Upper lobe of left lung (tissue), 4 donors: ENCODE measurements around the gene RMND5B.

ENCODE experiments used
- CTCF ChIP-seq, 6 experiments: fragments of 450-650 bp in 4 of 6; fragments of 200-600 bp in 2 of 6; sonication (generic) in 2 of 6; IDR thresholded peaks; one replicate each; pipeline ENCODE4 v1.5.1; 2016 to 2019; ENCODE audit warnings: antibody characterized with exemption in 6 of 6
- EP300 ChIP-seq, 4 donors: sonication (generic); formaldehyde crosslinking; IDR thresholded peaks; one replicate each; pipeline ENCODE4 v1.5.1; 2017; ENCODE audit warnings: antibody characterized with exemption in 4 of 4, control low read depth in 2 of 4

- TF ChIP-seq CTCF (IDR thresholded peaks at IDR 0.05) (no peak), EP300 (IDR thresholded peaks at IDR 0.05) (no peak)
These were observed 58.6 kb downstream of the RMND5B start for GRCh38 chr5:178189433-178189832.
